Upper lobe of right lung (tissue), 1 donor: Measurements from ENCODE around the gene HOXD13. TPM values are rescaled to one million over a fixed set of nuclear protein-coding genes. Genes with fewer than 3 reads are reported as not detected.

ENCODE experiments used
- ATAC-seq: fragments of 200-7000 bp; cut with Tn5 transposase; one replicate; pipeline ENCODE4 v1.9.1; 2020; ENCODE audit warnings: mild to moderate bottlenecking, moderate library complexity
- DNase-seq: peaks from one replicate; pipeline ENCODE4 v3.0.0-alpha.2; 2020
- H3K27ac ChIP-seq: fragments of 200-600 bp; one replicate; pipeline ENCODE4 v1.8.0; 2022
- H3K27me3 ChIP-seq: fragments of 200-600 bp; one replicate; pipeline ENCODE4 v1.8.0; 2022; ENCODE audit warnings: mild to moderate bottlenecking
- H3K36me3 ChIP-seq: fragments of 200-600 bp; one replicate; pipeline ENCODE4 v1.8.0; 2022
- H3K4me1 ChIP-seq: fragments of 200-600 bp; one replicate; pipeline ENCODE4 v1.8.0; 2022
- H3K4me3 ChIP-seq: fragments of 200-600 bp; one replicate; pipeline ENCODE4 v1.8.0; 2022; ENCODE audit warnings: mild to moderate bottlenecking
- H3K9me3 ChIP-seq: fragments of 200-600 bp; one replicate; pipeline ENCODE4 v1.8.0; 2022
- intact Hi-C: fragments of 100-400 bp; cut with DNase I; formaldehyde crosslinking; loops from one replicate; pipeline ENCODE4 v1.11.0; 2022
- total RNA-seq: library from RNA; stranded (reverse); fragmentation: NEBNext Ultra II Directional; extraction: Animal tissue kit (Norgen Biotek cat#: 25700); gene quantifications from one replicate; pipeline ENCODE4 v1.2.1, GENCODE V29; 2021
- TF ChIP-seq, protein P1 (sequence below): fragments of 200-600 bp; IDR thresholded peaks from one replicate; pipeline ENCODE4 v1.8.0; 2022; ENCODE audit warnings: antibody characterized with exemption
- donor health status: DM: no; HTN: yes; CAD: no; lungs with severe emphysema.

The HOXD13 gene
- total RNA-seq, 1 donor from 2014 or later = not detected

DNA sequence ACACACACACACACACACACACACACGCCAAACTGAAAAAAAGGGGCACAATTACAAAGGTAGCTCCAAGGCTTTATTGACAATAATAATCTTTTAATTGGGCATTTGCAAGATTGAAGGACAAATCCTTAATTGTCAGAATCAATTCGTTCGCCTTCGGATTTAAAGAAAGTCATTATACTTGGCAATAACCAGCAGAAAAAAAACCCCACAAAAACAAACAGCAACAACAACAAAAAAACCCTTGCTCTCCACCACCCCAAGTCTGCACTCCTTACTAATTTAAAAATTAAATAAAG, 35.2 kb downstream of the HOXD13 start:
- Histone ChIP-seq H3K9me3 (no peaks in the 10 kb centered on the region), H3K4me1 (peaks cover 11% of the 10 kb centered on the region), H3K27ac (no peak overlapping the region), H3K4me3 (no peak overlapping the region), H3K36me3 (no peaks in the 10 kb centered on the region), H3K27me3 (peaks cover 96% of the 10 kb centered on the region)
- ATAC-seq (no peak), DNase-seq (no peak)
- TF ChIP-seq, protein P1, sequence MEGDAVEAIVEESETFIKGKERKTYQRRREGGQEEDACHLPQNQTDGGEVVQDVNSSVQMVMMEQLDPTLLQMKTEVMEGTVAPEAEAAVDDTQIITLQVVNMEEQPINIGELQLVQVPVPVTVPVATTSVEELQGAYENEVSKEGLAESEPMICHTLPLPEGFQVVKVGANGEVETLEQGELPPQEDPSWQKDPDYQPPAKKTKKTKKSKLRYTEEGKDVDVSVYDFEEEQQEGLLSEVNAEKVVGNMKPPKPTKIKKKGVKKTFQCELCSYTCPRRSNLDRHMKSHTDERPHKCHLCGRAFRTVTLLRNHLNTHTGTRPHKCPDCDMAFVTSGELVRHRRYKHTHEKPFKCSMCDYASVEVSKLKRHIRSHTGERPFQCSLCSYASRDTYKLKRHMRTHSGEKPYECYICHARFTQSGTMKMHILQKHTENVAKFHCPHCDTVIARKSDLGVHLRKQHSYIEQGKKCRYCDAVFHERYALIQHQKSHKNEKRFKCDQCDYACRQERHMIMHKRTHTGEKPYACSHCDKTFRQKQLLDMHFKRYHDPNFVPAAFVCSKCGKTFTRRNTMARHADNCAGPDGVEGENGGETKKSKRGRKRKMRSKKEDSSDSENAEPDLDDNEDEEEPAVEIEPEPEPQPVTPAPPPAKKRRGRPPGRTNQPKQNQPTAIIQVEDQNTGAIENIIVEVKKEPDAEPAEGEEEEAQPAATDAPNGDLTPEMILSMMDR = no peak
- intact Hi-C loops = loop anchor here (5.0 kb wide), 1 partner anchor 510 kb away; no protein-coding TSS in a partner anchor

DNA sequence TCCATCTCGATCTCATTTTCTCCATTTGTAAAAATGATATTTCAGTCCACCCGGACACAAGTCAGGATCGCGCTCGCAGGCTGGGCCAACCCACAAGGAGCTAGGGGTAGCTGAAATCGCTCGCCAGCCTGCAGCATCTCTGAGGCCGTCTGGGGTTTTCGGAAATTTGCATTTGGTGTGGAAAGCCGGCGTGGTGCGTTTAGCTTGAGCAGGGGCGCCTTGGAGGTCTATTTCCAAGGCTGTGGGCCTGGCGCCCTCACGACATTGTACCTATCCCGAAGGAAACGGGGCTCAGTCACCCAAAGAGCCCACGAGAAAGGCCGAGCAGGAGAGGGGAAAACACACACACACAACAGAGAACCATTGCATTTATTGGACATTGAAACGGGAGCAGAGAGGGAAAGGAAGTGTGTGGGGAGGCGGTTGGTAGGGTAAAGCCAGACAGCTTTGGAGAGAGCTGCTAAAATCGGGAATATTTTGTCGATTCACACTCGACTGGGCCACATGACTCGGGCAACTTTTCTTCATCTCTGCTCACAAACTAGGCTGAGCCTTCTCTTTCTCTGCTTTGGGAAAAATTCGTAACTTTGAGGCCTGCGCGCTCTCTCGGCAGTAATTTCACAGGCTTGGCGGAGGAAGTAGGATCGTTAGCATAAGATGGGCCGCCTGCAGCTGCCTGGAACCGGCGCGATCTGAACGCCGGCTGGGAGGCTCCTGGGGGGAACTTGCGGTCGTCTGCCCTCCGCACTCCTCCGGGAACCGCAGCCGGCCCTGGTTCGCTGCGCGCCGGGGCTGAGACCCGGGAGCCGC, 35.9 kb downstream of the HOXD13 start:
- no peaks in the 10 kb centered on the region for H3K36me3 ChIP-seq
- TF ChIP-seq, protein P1 = no peak
- H3K27ac ChIP-seq = no peak overlapping the region
- no peak for ATAC-seq
- H3K4me1 ChIP-seq = peaks cover 5% of the 10 kb centered on the region
- H3K4me3 ChIP-seq = peak overlapping the region; percentile 10
- intact Hi-C loops = loop anchor here (5.0 kb wide), 1 partner anchor 509 kb away; no protein-coding TSS in a partner anchor
- no peak for DNase-seq
- no peaks in the 10 kb centered on the region for H3K9me3 ChIP-seq
- H3K27me3 ChIP-seq = peaks cover 96% of the 10 kb centered on the region

DNA sequence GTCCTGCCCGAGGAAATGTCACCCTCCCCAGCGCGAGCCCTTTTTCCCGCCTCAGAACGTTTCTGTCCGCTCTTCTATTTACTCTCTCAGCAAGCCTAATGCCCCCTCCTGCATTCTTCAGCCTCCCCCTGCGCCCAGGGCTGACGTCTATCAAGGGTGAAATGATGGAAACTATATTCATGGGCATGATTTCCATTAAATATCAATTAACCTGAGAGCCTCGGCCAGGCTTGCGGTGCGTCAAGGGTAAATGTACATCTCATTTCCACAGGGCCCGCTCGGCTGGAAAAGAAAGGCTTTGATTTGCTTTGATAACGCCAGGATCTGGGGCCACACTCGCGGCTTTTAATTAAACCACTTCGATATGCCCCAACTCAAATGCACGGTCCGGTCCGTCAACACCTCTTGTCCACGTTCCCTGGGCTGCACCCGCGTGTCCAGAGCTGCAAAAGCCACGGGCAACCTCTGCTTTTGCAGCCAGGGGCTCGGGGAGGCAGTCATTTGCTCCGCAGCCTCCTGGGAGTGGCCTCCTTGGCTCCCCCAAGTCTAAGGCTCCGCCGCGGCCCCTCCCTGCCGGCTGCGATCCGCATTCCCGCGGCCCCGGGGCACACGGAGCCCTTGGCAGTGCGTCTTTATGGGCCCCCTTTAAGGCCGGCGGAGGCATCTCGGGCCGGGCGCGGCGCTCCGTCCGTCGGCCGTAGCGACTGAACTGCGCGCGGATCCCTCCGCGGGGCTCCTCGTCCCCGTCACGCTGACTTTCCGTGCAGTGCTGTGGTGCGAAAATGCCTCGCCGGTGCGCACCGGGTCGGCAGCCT, 36.7 kb downstream of the HOXD13 start, which contains the start of gene HOXD8:
Gene HOXD8 (plus strand): TSS at position 724 of the 815 bp plus-strand sequence. CDS start 662 bp downstream, outside the sequence.
- TF ChIP-seq, protein P1 = no peak
- Histone ChIP-seq H3K27ac (no peak within 1 kb of the TSS), H3K27me3 (peaks cover 96% of the 10 kb centered on the region), H3K4me3 (peak within 1 kb of the TSS; percentile 26), H3K36me3 (no peaks in the 10 kb centered on the region), H3K4me1 (peaks cover 4% of the 10 kb centered on the region), H3K9me3 (no peaks in the 10 kb centered on the region)
- intact Hi-C loops = loop anchor here (5.0 kb wide), 1 partner anchor 508 kb away; no protein-coding TSS in a partner anchor
- peak; percentile 57 for DNase-seq
- peak; percentile 36 for ATAC-seq

DNA sequence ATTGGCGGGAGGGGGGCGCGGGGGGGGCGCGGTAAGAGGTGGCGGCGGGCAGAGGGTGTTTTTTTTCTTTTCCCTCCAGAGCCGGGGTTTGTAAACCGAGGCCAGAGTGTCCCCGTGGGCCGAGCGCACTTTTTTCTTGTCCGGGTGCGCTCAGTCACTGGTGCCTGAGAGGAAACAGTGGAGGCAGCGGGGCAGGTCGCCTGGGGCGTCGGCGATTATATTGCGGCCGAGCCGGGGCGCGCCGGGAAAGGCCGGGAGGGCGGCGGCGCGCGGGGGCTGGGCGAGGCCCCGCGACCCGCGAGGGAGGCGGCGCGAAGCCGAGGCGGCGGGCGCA, 37.3 kb downstream of the HOXD13 start:
- Histone ChIP-seq H3K27ac (no peak overlapping the region), H3K36me3 (no peaks in the 10 kb centered on the region), H3K4me3 (peak overlapping the region; percentile 10), H3K4me1 (peaks cover 4% of the 10 kb centered on the region), H3K27me3 (peaks cover 96% of the 10 kb centered on the region), H3K9me3 (no peaks in the 10 kb centered on the region)
- TF ChIP-seq, protein P1 = no peak
- ATAC-seq = no peak
- intact Hi-C loops = loop anchor here (5.0 to 10.0 kb wide), 3 partner anchors 325 to 508 kb away; no protein-coding TSS in a partner anchor
- no peak for DNase-seq

DNA sequence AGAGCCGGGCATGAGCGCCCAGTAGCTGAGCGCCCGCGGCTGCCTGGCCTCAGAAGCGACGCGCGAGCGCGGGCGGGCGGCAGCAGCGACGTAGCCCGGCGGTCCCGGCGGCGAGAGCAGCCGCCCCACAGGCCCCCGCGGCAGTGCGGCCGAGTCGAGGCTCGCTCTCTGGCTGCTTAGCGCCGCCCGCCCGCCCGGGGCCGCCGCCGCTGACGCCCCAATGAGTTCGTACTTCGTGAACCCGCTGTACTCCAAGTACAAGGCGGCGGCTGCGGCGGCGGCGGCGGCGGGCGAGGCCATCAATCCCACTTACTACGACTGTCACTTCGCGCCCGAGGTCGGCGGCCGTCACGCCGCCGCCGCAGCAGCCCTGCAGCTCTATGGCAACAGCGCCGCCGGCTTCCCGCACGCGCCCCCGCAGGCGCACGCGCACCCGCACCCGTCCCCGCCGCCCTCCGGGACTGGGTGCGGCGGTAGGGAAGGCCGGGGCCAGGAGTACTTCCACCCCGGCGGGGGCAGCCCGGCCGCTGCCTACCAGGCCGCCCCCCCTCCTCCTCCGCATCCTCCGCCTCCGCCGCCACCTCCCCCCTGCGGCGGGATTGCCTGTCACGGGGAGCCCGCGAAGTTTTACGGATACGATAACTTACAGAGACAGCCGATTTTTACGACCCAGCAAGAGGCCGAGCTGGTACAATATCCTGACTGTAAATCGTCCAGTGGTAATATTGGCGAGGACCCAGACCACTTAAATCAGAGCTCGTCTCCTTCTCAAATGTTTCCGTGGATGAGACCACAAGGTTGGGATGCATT, 37.8 kb downstream of the HOXD13 start:
- Histone ChIP-seq H3K27me3 (peaks cover 96% of the 10 kb centered on the region), H3K27ac (no peak overlapping the region)
- intact Hi-C loops = loop anchor here (10.0 kb wide), 2 partner anchors 324 to 424 kb away; no protein-coding TSS in a partner anchor

More for the DNA sequence above, 37.8 kb downstream of the HOXD13 start:
- Histone ChIP-seq H3K4me1 (peaks cover 4% of the 10 kb centered on the region), H3K4me3 (peak overlapping the region; percentile 26), H3K9me3 (no peaks in the 10 kb centered on the region), H3K36me3 (no peaks in the 10 kb centered on the region)
- TF ChIP-seq, protein P1 = no peak
- DNase-seq = peak; percentile 60
- ATAC-seq = peak; percentile 24
